GM23338 (cell line): Measurements from ENCODE around the gene HES7. TPM values are rescaled to one million over a fixed set of nuclear protein-coding genes. Genes with fewer than 3 reads are reported as not detected.

Source experiments
- ATAC-seq: fragments of 200-7000 bp; cut with Tn5 transposase; 3 replicates; pipeline ENCODE4 v1.9.1; 2020
- DNase-seq: peaks from one replicate; pipeline ENCODE4 v3.0.0-alpha.2; 2015; ENCODE audit warnings: low spot score
- H2AFZ ChIP-seq: fragments of 200-600 bp; sonication (generic); 2 replicates; pipeline ENCODE4 v1.8.0; 2016; ENCODE audit warnings: antibody characterized with exemption, mild to moderate bottlenecking, moderate library complexity
- H3F3A ChIP-seq: fragments of 200-600 bp; sonication (generic); replicated peaks from 2 replicates; pipeline ENCODE4 v1.8.0; 2017; ENCODE audit warnings: antibody characterized with exemption, mixed run types, low read depth
- H3K27ac ChIP-seq: fragments of 200-600 bp; sonication (generic); 2 replicates; pipeline ENCODE4 v1.6.1; 2016; ENCODE audit warnings: low read depth
- H3K27me3 ChIP-seq: fragments of 200-600 bp; sonication (generic); 2 replicates; pipeline ENCODE4 v1.8.0; 2016; ENCODE audit warnings: mild to moderate bottlenecking, mixed run types, moderate library complexity; ENCODE audit not compliant: insufficient read depth
- H3K36me3 ChIP-seq: fragments of 200-600 bp; sonication (generic); 2 replicates; pipeline ENCODE4 v1.8.0; 2016; ENCODE audit warnings: mild to moderate bottlenecking; ENCODE audit not compliant: insufficient read depth
- H3K4me1 ChIP-seq: fragments of 200-600 bp; sonication (generic); 2 replicates; pipeline ENCODE4 v1.8.0; 2016; ENCODE audit warnings: mild to moderate bottlenecking, moderate library complexity; ENCODE audit not compliant: insufficient read depth
- H3K4me2 ChIP-seq: fragments of 200-600 bp; sonication (generic); 2 replicates; pipeline ENCODE4 v1.7.1; 2017; ENCODE audit warnings: mixed run types
- H3K4me3 ChIP-seq: fragments of 200-600 bp; sonication (generic); 2 replicates; pipeline ENCODE4 v1.6.1; 2016; ENCODE audit warnings: mixed run types
- H3K79me2 ChIP-seq: fragments of 200-600 bp; sonication (generic); replicated peaks from 2 replicates; pipeline ENCODE4 v1.8.0; 2017; ENCODE audit warnings: mild to moderate bottlenecking; ENCODE audit not compliant: insufficient read depth
- H3K9me2 ChIP-seq: fragments of 200-600 bp; sonication (generic); 2 replicates; pipeline ENCODE4 v1.8.0; 2017; ENCODE audit not compliant: insufficient read depth
- H4K20me1 ChIP-seq: fragments of 200-600 bp; sonication (generic); replicated peaks from 2 replicates; pipeline ENCODE4 v1.8.0; 2017; ENCODE audit warnings: mild to moderate bottlenecking; ENCODE audit not compliant: insufficient read depth
- H3K27ac Mint-ChIP-seq: 2 replicates; pipeline ENCODE4 v1.8.0; 2020; ENCODE audit warnings: inconsistent platforms, mild to moderate bottlenecking, moderate library complexity, mixed read lengths
- H3K27me3 Mint-ChIP-seq: 3 replicates; pipeline ENCODE4 v1.8.0; 2022; ENCODE audit warnings: low read depth, mild to moderate bottlenecking, moderate library complexity, mixed read lengths, inconsistent platforms; ENCODE audit not compliant: insufficient read depth, poor library complexity
- H3K36me3 Mint-ChIP-seq: 3 replicates; pipeline ENCODE4 v1.8.0; 2021; ENCODE audit warnings: low read depth, mild to moderate bottlenecking, inconsistent platforms, moderate library complexity, mixed read lengths
- H3K4me1 Mint-ChIP-seq: 3 replicates; pipeline ENCODE4 v1.8.0; 2020; ENCODE audit warnings: mild to moderate bottlenecking, inconsistent platforms, mixed read lengths
- H3K4me3 Mint-ChIP-seq: 3 replicates; pipeline ENCODE4 v1.8.0; 2021; ENCODE audit warnings: moderate library complexity, mild to moderate bottlenecking, inconsistent platforms, mixed read lengths
- H3K9me3 Mint-ChIP-seq: 3 replicates; pipeline ENCODE4 v1.8.0; 2020; ENCODE audit warnings: moderate library complexity, mild to moderate bottlenecking, inconsistent platforms, mixed read lengths
- CREB1 ChIP-seq: fragments of 250-450 bp; sonication (Bioruptor Pico); IDR thresholded peaks from 2 replicates; pipeline ENCODE4 v1.5.0; 2020; ENCODE audit warnings: low read depth, mild to moderate bottlenecking, moderate library complexity
- ETS1 ChIP-seq: IDR thresholded peaks from 2 replicates; pipeline ENCODE4 v1.6.1; 2016; ENCODE audit warnings: antibody characterized with exemption
- JUNB ChIP-seq: IDR thresholded peaks from one replicate; pipeline ENCODE4 v1.6.1; 2016; ENCODE audit warnings: antibody characterized with exemption; ENCODE audit not compliant: unreplicated experiment
- NANOG ChIP-seq: IDR thresholded peaks from 2 replicates; pipeline ENCODE4 v1.6.1; 2016; ENCODE audit warnings: antibody characterized with exemption, borderline replicate concordance
- ZNF462 ChIP-seq: fragments of 250-450 bp; sonication (Bioruptor Pico); IDR thresholded peaks from 2 replicates; pipeline ENCODE4 v1.5.0; 2020; ENCODE audit warnings: mild to moderate bottlenecking, moderate library complexity
- polyA plus RNA-seq: library from polyadenylated mRNA; unstranded; fragments of >200 nt; fragmentation: Nextera tagmentation; extraction: Ambion mirVana; gene quantifications from 2 replicates; pipeline ENCODE4 v1.2.1, GENCODE V29; 2016
- total RNA-seq: library from RNA; depleted of rRNA; stranded (reverse); fragments of >200 nt; shearing (Covaris generic); gene quantifications from 2 replicates; pipeline ENCODE4 v1.2.3, GENCODE V29; 2014

The HES7 gene
- total and polyA plus RNA-seq, 2 experiments from 2014 or later, result 0.14 TPM; not detected in 1

GRCh38 chr17:8153957-8154607, 30.2 kb upstream of the HES7 start (continued):
- TF ChIP-seq ZNF462 (CRISPR knock-in tag), result no peak

- Histone ChIP-seq H4K20me1 (no peaks in the 10 kb centered on the region; the same call in 1 of the 2 replicates), H3K36me3 (no peaks in the 10 kb centered on the region), H3K79me2 (peaks cover 6% of the 10 kb centered on the region; the same call in 1 of the 2 replicates), H3F3A (peaks cover 38% of the 10 kb centered on the region; the same call in 1 of the 2 replicates), H3K4me2 (peak overlapping the region; percentile 100), H3K4me3 (peak overlapping the region; percentile 67), H3K4me1 (peaks cover 30% of the 10 kb centered on the region), H3K27me3 (no peaks in the 10 kb centered on the region), H2AFZ (no peak overlapping the region), H3K27ac (peak overlapping the region; percentile 80), H3K9me2 (no peaks in the 10 kb centered on the region)
- H3K4me3 Mint-ChIP-seq, result no peak overlapping the region; the same call in none of the 3 replicates
- H3K4me1 Mint-ChIP-seq, result peaks cover 17% of the 10 kb centered on the region
- ATAC-seq (no peak), DNase-seq (peak; percentile 38)
- peaks cover 13% of the 10 kb centered on the region for H3K36me3 Mint-ChIP-seq
- peak overlapping the region; percentile 91 for H3K27ac Mint-ChIP-seq
- H3K27me3 Mint-ChIP-seq, result peaks cover 28% of the 10 kb centered on the region
- no peaks in the 10 kb centered on the region; the same call in 2 of the 3 replicates for H3K9me3 Mint-ChIP-seq
- no peak for TF ChIP-seq CREB1 (CRISPR knock-in tag)
- TF ChIP-seq JUNB, result no peak
- no peak for TF ChIP-seq NANOG
- no peak for TF ChIP-seq ETS1
- TF ChIP-seq ZNF462 (CRISPR knock-in tag), result no peak
Observed at GRCh38 chr17:8153525-8153956, 29.6 kb upstream of the HES7 start.
